H1 (cell line): Measurements from ENCODE around the gene GPR17. TPM values are rescaled to one million over a fixed set of nuclear protein-coding genes. Genes with fewer than 3 reads are reported as not detected.

Source experiments
- CTCF ChIA-PET: fragments of 300-600 bp; sonication (Branson Sonifier 250); formaldehyde crosslinking; loops from one replicate; lab custom pipeline; 2021; ENCODE audit not compliant: partially characterized antibody; lab: Charles Lee
- POLR2A ChIA-PET: fragments of 300-600 bp; sonication (Branson Sonifier 250); formaldehyde crosslinking; loops from one replicate; lab custom pipeline; 2021; ENCODE audit warnings: inconsistent platforms; ENCODE audit not compliant: partially characterized antibody; lab: Charles Lee
- DNase-seq, 2 experiments: peaks; one replicate each; pipeline versions ENCODE4 v3.0.0 to v3.0.0-alpha.2; 2010 to 2022; ENCODE audit warnings: low spot score in 2 of 2, low read depth in 1 of 2, mixed read lengths in 1 of 2
- FAIRE-seq: peaks from 2 replicates; lab custom pipeline; 2011; peaks lifted over from hg19 to GRCh38; lab: Jason Lieb, UNC
- H2AFZ ChIP-seq: 2 replicates; pipeline ENCODE4 v1.8.1; 2012; ENCODE audit warnings: low read length, inconsistent platforms
- H2AK5ac ChIP-seq: 2 replicates; pipeline ENCODE4 v1.6.1; 2013; ENCODE audit warnings: low read depth, low read length
- H2BK120ac ChIP-seq: replicated peaks from 2 replicates; pipeline ENCODE3; 2013; ENCODE audit warnings: low read depth, low read length, inconsistent platforms
- H2BK12ac ChIP-seq: 2 replicates; pipeline ENCODE4 v1.6.1; 2013; ENCODE audit warnings: low read depth, low read length
- H2BK15ac ChIP-seq: 2 replicates; pipeline ENCODE4 v1.6.1; 2013; ENCODE audit warnings: low read length
- H2BK20ac ChIP-seq: 2 replicates; pipeline ENCODE4 v1.6.1; 2013; ENCODE audit warnings: low read length
- H2BK5ac ChIP-seq: 2 replicates; pipeline ENCODE4 v1.6.1; 2013; ENCODE audit warnings: low read depth, low read length
- H3K14ac ChIP-seq: 2 replicates; pipeline ENCODE4 v1.6.1; 2013; ENCODE audit warnings: inconsistent platforms; ENCODE audit not compliant: insufficient read length
- H3K18ac ChIP-seq: 2 replicates; pipeline ENCODE4 v1.6.1; 2013; ENCODE audit warnings: low read length; ENCODE audit errors: extremely low read depth
- H3K23ac ChIP-seq: 2 replicates; pipeline ENCODE4 v1.6.1; 2013; ENCODE audit warnings: inconsistent platforms; ENCODE audit not compliant: insufficient read length
- H3K23me2 ChIP-seq: 2 replicates; pipeline ENCODE4 v1.6.1; 2013; ENCODE audit warnings: low read depth, low read length
- H3K27ac ChIP-seq: 2 replicates; pipeline ENCODE4 v1.6.1; 2011; ENCODE audit warnings: low read depth, low read length, inconsistent platforms
- H3K27me3 ChIP-seq, 4 experiments: replicated peaks in 1 of 4; 1 replicate in 1 of 4; 2 replicates in 3 of 4; pipeline versions ENCODE4 v1.6.1 to v1.8.1; 2011 to 2013; ENCODE audit warnings: low read length in 3 of 4, mild to moderate bottlenecking in 3 of 4, inconsistent platforms in 2 of 4, mixed read lengths in 2 of 4, moderate library complexity in 1 of 4; ENCODE audit not compliant: control insufficient read depth in 3 of 4, insufficient read depth in 3 of 4; ENCODE audit errors: extremely low read depth in 1 of 4
- H3K36me3 ChIP-seq, 4 experiments: 2 replicates each; pipeline versions ENCODE4 v1.6.1 to v1.8.1; 2011 to 2013; ENCODE audit warnings: mild to moderate bottlenecking in 4 of 4, low read length in 3 of 4, moderate library complexity in 2 of 4, control low read depth in 1 of 4, inconsistent platforms in 1 of 4; ENCODE audit not compliant: insufficient read depth in 4 of 4, control insufficient read depth in 2 of 4
- H3K4ac ChIP-seq: replicated peaks from 2 replicates; pipeline ENCODE3; 2013; ENCODE audit warnings: low read length, low read depth, mixed read lengths, inconsistent platforms; ENCODE audit not compliant: insufficient read length
- H3K4me1 ChIP-seq, 4 experiments: replicated peaks in 1 of 4; 1 replicate in 1 of 4; 2 replicates in 3 of 4; pipeline versions ENCODE4 v1.6.1 to v1.8.1; 2011 to 2013; ENCODE audit warnings: low read length in 3 of 4, inconsistent platforms in 2 of 4, mixed read lengths in 1 of 4; ENCODE audit not compliant: insufficient read depth in 4 of 4, control insufficient read depth in 3 of 4
- H3K4me2 ChIP-seq, 2 experiments: 2 replicates each; pipeline versions ENCODE4 v1.6.1 to v1.8.1; 2011 to 2013; ENCODE audit warnings: low read depth in 2 of 2, low read length in 2 of 2, control low read depth in 1 of 2, inconsistent platforms in 1 of 2, mild to moderate bottlenecking in 1 of 2; ENCODE audit not compliant: insufficient read depth in 1 of 2
- H3K4me3 ChIP-seq, 4 experiments: fragments of 200-600, 300-600 bp in 1 of 4; sonication (generic), shearing (Covaris generic), sonication (Bioruptor Twin) in 1 of 4; 2 replicates each; pipeline versions ENCODE4 v1.5.1 to v1.8.1; 2011 to 2016; ENCODE audit warnings: low read length in 4 of 4, low read depth in 3 of 4, control low read depth in 2 of 4, inconsistent platforms in 2 of 4, mild to moderate bottlenecking in 2 of 4, mixed read lengths in 1 of 4, moderate library complexity in 1 of 4; ENCODE audit not compliant: insufficient read depth in 2 of 4; ENCODE audit errors: extremely low read depth in 1 of 4
- H3K56ac ChIP-seq: replicated peaks from 2 replicates; pipeline ENCODE3; 2013; ENCODE audit warnings: low read depth, mild to moderate bottlenecking, mixed read lengths, low read length, inconsistent platforms; ENCODE audit not compliant: insufficient read length
- H3K79me1 ChIP-seq: 2 replicates; pipeline ENCODE4 v1.6.1; 2013; ENCODE audit warnings: low read depth, low read length, control low read depth
- H3K79me2 ChIP-seq, 2 experiments: 2 replicates each; pipeline versions ENCODE4 v1.6.1 to v1.8.1; 2012 to 2013; ENCODE audit warnings: low read length in 2 of 2, mild to moderate bottlenecking in 2 of 2, inconsistent platforms in 1 of 2; ENCODE audit not compliant: insufficient read depth in 2 of 2, control insufficient read depth in 1 of 2
- H3K9ac ChIP-seq, 4 experiments: replicated peaks in 1 of 4; 1 replicate in 1 of 4; 2 replicates in 3 of 4; pipeline versions ENCODE4 v1.6.1 to v1.8.1; 2011 to 2013; ENCODE audit warnings: low read depth in 3 of 4, low read length in 3 of 4, control low read depth in 2 of 4, mild to moderate bottlenecking in 2 of 4, moderate library complexity in 2 of 4, inconsistent platforms in 1 of 4; ENCODE audit errors: extremely low read depth in 1 of 4
- H3K9me3 ChIP-seq, 2 experiments: 2 replicates each; pipeline versions ENCODE4 v1.6.1 to v1.8.1; 2012 to 2013; ENCODE audit warnings: mild to moderate bottlenecking in 2 of 2, moderate library complexity in 2 of 2, control low read depth in 1 of 2, inconsistent platforms in 1 of 2, low read depth in 1 of 2, low read length in 1 of 2, mixed read lengths in 1 of 2; ENCODE audit not compliant: insufficient read depth in 2 of 2
- H4K20me1 ChIP-seq, 2 experiments: replicated peaks in 1 of 2; 2 replicates each; pipeline versions ENCODE3 to v1.8.1; 2011 to 2013; ENCODE audit warnings: inconsistent platforms in 2 of 2, low read length in 2 of 2, mild to moderate bottlenecking in 1 of 2; ENCODE audit not compliant: insufficient read depth in 2 of 2, control insufficient read depth in 1 of 2
- H4K5ac ChIP-seq: 2 replicates; pipeline ENCODE4 v1.6.1; 2013; ENCODE audit warnings: low read length, low read depth, mixed read lengths, inconsistent platforms; ENCODE audit not compliant: insufficient read length
- H4K8ac ChIP-seq: 2 replicates; pipeline ENCODE4 v1.8.0; 2013; ENCODE audit warnings: mild to moderate bottlenecking, moderate library complexity, low read length, inconsistent platforms; ENCODE audit not compliant: insufficient read depth; ENCODE audit errors: extremely low read depth
- H4K91ac ChIP-seq: replicated peaks from 2 replicates; pipeline ENCODE3; 2013; ENCODE audit warnings: low read length, mixed read lengths, inconsistent platforms; ENCODE audit not compliant: insufficient read length
- CEBPB ChIP-seq: IDR thresholded peaks from 2 replicates; pipeline ENCODE4 v1.6.1; 2012; ENCODE audit warnings: low read depth, low read length
- CREB1 ChIP-seq: IDR thresholded peaks from 2 replicates; pipeline ENCODE4 v1.6.1; 2012; ENCODE audit warnings: inconsistent platforms
- CTCF ChIP-seq, 3 experiments: IDR thresholded peaks; 1 replicate in 2 of 3; 2 replicates in 1 of 3; pipeline versions ENCODE4 v1.5.1 to v1.6.1; 2011; ENCODE audit warnings: low read length in 3 of 3, mild to moderate bottlenecking in 3 of 3, inconsistent platforms in 2 of 3, low read depth in 1 of 3, moderate library complexity in 1 of 3; ENCODE audit not compliant: insufficient read depth in 1 of 3; ENCODE audit errors: control extremely low read depth in 1 of 3
- E2F6 ChIP-seq: IDR thresholded peaks from 2 replicates; pipeline ENCODE4 v1.6.1; 2012; ENCODE audit warnings: inconsistent platforms
- EGR1 ChIP-seq: IDR thresholded peaks from 2 replicates; pipeline ENCODE4 v1.6.1; 2011; ENCODE audit warnings: low read depth, low read length, borderline replicate concordance
- MAFK ChIP-seq: IDR thresholded peaks from 2 replicates; pipeline ENCODE4 v1.6.1; 2012; ENCODE audit warnings: low read depth, mild to moderate bottlenecking, improper control_type of control experiment, low read length
- RBBP5 ChIP-seq: IDR thresholded peaks from 2 replicates; pipeline ENCODE4 v1.7.1; 2012; ENCODE audit warnings: low read depth, mild to moderate bottlenecking, inconsistent platforms, low read length, moderate library complexity, borderline replicate concordance
- RNF2 ChIP-seq: fragments of 200-900, 300-1000 bp; sonication (generic); IDR thresholded peaks from 2 replicates; pipeline ENCODE4 v1.7.1; 2016; ENCODE audit warnings: borderline replicate concordance, low read depth, mild to moderate bottlenecking, antibody characterized with exemption, low read length; ENCODE audit not compliant: poor library complexity, severe bottlenecking; ENCODE audit errors: missing control alignments
- SIX5 ChIP-seq: IDR thresholded peaks from 2 replicates; pipeline ENCODE4 v1.6.1; 2011; ENCODE audit warnings: mild to moderate bottlenecking, low read depth, low read length
- SP2 ChIP-seq: IDR thresholded peaks from 2 replicates; pipeline ENCODE4 v1.6.1; 2012; ENCODE audit warnings: mild to moderate bottlenecking, low read length, inconsistent platforms
- WGBS, 2 experiments: shearing (Covaris generic) in 1 of 2; methylation state at CpG; one replicate each; pipeline versions ENCODE4 v1.1.6 to v1.1.7; 2013 to 2015; ENCODE audit warnings: low lambda C conversion rate in 2 of 2, mixed read lengths in 2 of 2, inconsistent platforms in 1 of 2, low coverage in 1 of 2, missing lambda C conversion rate in 1 of 2; ENCODE audit not compliant: insufficient replicate concordance in 2 of 2, insufficient coverage in 1 of 2, insufficient read length in 1 of 2; ENCODE audit errors: extremely low coverage in 1 of 2, missing lambda C conversion rate in 1 of 2; 5-methylcytosine and 5-hydroxymethylcytosine counted together
- polyA plus RNA-seq, 7 experiments: library from polyadenylated mRNA; depleted of rRNA in 3 of 7; stranded (reverse) in 5 of 7; unstranded in 2 of 7; fragments of >200 nt in 5 of 7; fragments of 200-250 nt in 2 of 7; gene quantifications; 1 replicate in 5 of 7; 2 replicates in 1 of 7; 4 replicates in 1 of 7; pipeline versions ENCODE4 v1.2.1 to v1.2.3, GENCODE V29; 2011 to 2013; ENCODE audit warnings: missing spikeins in 2 of 7, mixed read lengths in 2 of 7
- total RNA-seq: library from RNA; stranded (reverse); fragmentation: NEBNext Ultra II Directional; extraction: Animal tissue kit (Norgen Biotek cat#: 25700); gene quantifications from 2 replicates; pipeline ENCODE4 v1.2.1, GENCODE V29; 2021

Gene GPR17
- total and polyA plus RNA-seq, 2 of the 8 experiments (the other 6 are each of a cell fraction or from before 2014, with no cell fraction given), result 0.03 TPM; not detected in 1

DNA sequence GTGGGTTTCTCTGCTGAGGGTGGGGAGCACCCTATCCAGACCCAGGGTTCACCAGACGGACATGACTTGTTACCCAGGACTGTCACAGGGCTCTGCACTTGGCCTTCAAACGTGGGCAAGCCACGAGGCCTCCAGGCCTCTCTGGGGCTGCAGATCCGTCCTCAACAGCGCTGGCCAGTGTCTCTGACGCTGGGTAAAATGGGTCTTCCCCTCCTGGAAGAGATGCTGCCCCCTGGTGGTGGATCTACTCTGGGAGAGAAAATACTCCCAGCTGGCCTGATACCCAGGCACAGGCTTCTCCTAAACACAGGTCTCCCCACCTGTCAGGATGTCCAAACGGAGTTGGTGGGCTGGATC is 3.7 kb downstream of the GPR17 start:
- no peak overlapping the region for H3K18ac ChIP-seq
- peak; percentile 57 for FAIRE-seq
- no peak overlapping the region for H3K23ac ChIP-seq
- H3K4me1 ChIP-seq, result peaks cover 0 to 5% (median under 1%) of the 10 kb centered on the region in 4 experiments; a peak in 2 of 7 replicates
- 0 out of 2 replicates have a peak, but pooled peaks cover 3% of the 10 kb centered on the region for H3K79me1 ChIP-seq
- no peak overlapping the region for H2BK15ac ChIP-seq
- peak in 1 of 2 experiments; percentile 95 for DNase-seq
- H3K4me3 ChIP-seq, result no peak overlapping the region
- H3K23me2 ChIP-seq, result no peaks in the 10 kb centered on the region
- CTCF ChIA-PET, result interaction anchor here (0.7 to 13.7 kb wide), 33 partner anchors 10 to 240 kb away, joined by 3 to 160 read pairs (median 3); partner anchors contain the start of genes IWS1 and LIMS2
- no peak overlapping the region for H2BK120ac ChIP-seq
- H3K14ac ChIP-seq, result no peak overlapping the region
- 23% methylated on average over 7 of the region's 7 CpGs; no CpG with 5 or more reads in 1 of the 2 experiments for WGBS, 2 experiments
- H3K27me3 ChIP-seq, result peaks cover 0 to 2% (median 0%) of the 10 kb centered on the region in 4 experiments; a peak in 1 of 7 replicates
- no peak overlapping the region for H4K91ac ChIP-seq
- H3K9ac ChIP-seq, result no peak overlapping the region
- no peak overlapping the region for H3K56ac ChIP-seq
- H2AFZ ChIP-seq, result 0 out of 2 replicates have a peak overlapping the region, but pooled peaks have one; percentile 46
- no peaks in the 10 kb centered on the region for H3K36me3 ChIP-seq
- no peak overlapping the region for H3K4ac ChIP-seq
- H2BK20ac ChIP-seq, result no peak overlapping the region
- H3K9me3 ChIP-seq, result no peaks in the 10 kb centered on the region
- no peak overlapping the region for H4K5ac ChIP-seq
- no peaks in the 10 kb centered on the region for H3K79me2 ChIP-seq
- no peaks in the 10 kb centered on the region for H4K20me1 ChIP-seq
- no peak overlapping the region for H4K8ac ChIP-seq
- H2BK12ac ChIP-seq, result no peak overlapping the region
- no peak overlapping the region for H2AK5ac ChIP-seq
- no peak overlapping the region for H3K4me2 ChIP-seq
- POLR2A ChIA-PET, result interaction anchor here (0.9 to 1.2 kb wide), 2 partner anchors 19 to 54 kb away, joined by 3 read pairs; no protein-coding TSS in a partner anchor
- no peak overlapping the region for H3K27ac ChIP-seq
- H2BK5ac ChIP-seq, result no peak overlapping the region
- no peak for TF ChIP-seq CEBPB
- no peak for TF ChIP-seq SIX5
- peak; percentile 62 for TF ChIP-seq E2F6
- no peak for TF ChIP-seq RBBP5
- peak; percentile 24; the same call in 1 of the 2 replicates for TF ChIP-seq EGR1
- no peak for TF ChIP-seq RNF2
- peak; percentile 40; the same call in 1 of the 2 replicates for TF ChIP-seq CREB1
- TF ChIP-seq CTCF (IDR thresholded peaks at IDR 0.05; ENCODE audit: control extremely low read depth in 1 of 3, insufficient read depth in 1 of 3, low read depth in 1 of 3, low read length in 3 of 3), result peak in 2 of 3 experiments; percentile 84 to 90; a peak in 3 of 4 replicates
- TF ChIP-seq MAFK, result no peak
- no peak for TF ChIP-seq SP2
